Thoracic aorta (tissue), 2 donors: ENCODE data around the gene TPD52L1. TPM values are rescaled to one million over a fixed set of nuclear protein-coding genes. Genes with fewer than 3 reads are reported as not detected.

Experiments used
- ATAC-seq: fragments of 150-250 bp; one replicate; pipeline ENCODE4 v1.8.0; 2017; ENCODE audit warnings: low read depth; ENCODE audit not compliant: insufficient number of reproducible peaks, low FRiP score
- DNase-seq: peaks from one replicate; pipeline ENCODE4 v3.0.0-alpha.2; 2020; ENCODE audit warnings: low spot score
- H3K27ac ChIP-seq, 2 donors: fragments of 200-600 bp; sonication (generic); 1 replicate in 1 of 2; 2 replicates in 1 of 2; pipeline ENCODE4 v1.5.1; 2016; ENCODE audit warnings: mild to moderate bottlenecking in 2 of 2, moderate library complexity in 2 of 2
- H3K27me3 ChIP-seq: fragments of 200-600 bp; sonication (generic); replicated peaks from 2 replicates; pipeline ENCODE4 v1.6.0; 2016; ENCODE audit warnings: mild to moderate bottlenecking; ENCODE audit not compliant: insufficient read depth
- H3K36me3 ChIP-seq: fragments of 200-600 bp; sonication (generic); one replicate; pipeline ENCODE4 v1.5.1; 2016
- H3K4me1 ChIP-seq, 2 donors: fragments of 200-600 bp; sonication (generic); 1 replicate in 1 of 2; 2 replicates in 1 of 2; pipeline versions ENCODE4 v1.5.1 to v1.6.0; 2016; ENCODE audit warnings: low read depth in 2 of 2, mild to moderate bottlenecking in 1 of 2; ENCODE audit not compliant: control insufficient read depth in 1 of 2
- H3K4me3 ChIP-seq: fragments of 200-600 bp; sonication (generic); 2 replicates; pipeline ENCODE4 v1.5.1; 2016; ENCODE audit warnings: mild to moderate bottlenecking
- H3K9me3 ChIP-seq: fragments of 200-600 bp; sonication (generic); 2 replicates; pipeline ENCODE4 v1.5.1; 2016
- total RNA-seq, 2 donors: library from RNA; depleted of rRNA; stranded (reverse); fragments of >200 nt; gene quantifications; one replicate each; pipeline versions ENCODE4 v1.1.0 to v1.2.3, GENCODE V29; 2016
- TF ChIP-seq, protein P1 (sequence below): fragments of 200-600 bp; sonication (generic); IDR thresholded peaks from one replicate; pipeline ENCODE4 v1.5.1; 2019; ENCODE audit warnings: antibody characterized with exemption

Gene TPD52L1
- total RNA-seq, 2 donors from 2014 or later, result 37.1 to 73.5 TPM

DNA sequence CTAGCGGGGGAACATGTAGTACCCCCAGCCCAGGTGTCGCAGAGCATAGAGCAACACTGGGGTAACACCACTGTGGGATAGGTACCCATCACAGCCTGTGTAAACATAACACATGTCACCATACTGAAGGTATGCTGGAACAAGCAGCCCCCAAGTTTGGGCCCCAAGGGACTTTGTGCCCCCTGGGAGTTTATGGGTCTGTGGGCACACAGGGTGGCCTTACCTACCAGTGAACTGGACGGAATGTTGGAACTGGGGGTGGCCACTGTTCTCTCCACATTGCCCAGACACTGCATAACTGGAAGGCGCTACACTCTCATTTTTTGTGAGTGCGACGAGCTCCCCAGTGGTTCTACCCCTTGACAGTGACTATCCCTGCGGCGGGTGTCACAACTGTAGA is 119.7 kb downstream of the TPD52L1 start:
- H3K4me3 ChIP-seq, result no peak overlapping the region
- peaks cover 5 to 9% of the 10 kb centered on the region in 2 donors for H3K4me1 ChIP-seq
- no peak for DNase-seq
- H3K27me3 ChIP-seq, result no peaks in the 10 kb centered on the region
- ATAC-seq, result no peak
- TF ChIP-seq, protein P1, sequence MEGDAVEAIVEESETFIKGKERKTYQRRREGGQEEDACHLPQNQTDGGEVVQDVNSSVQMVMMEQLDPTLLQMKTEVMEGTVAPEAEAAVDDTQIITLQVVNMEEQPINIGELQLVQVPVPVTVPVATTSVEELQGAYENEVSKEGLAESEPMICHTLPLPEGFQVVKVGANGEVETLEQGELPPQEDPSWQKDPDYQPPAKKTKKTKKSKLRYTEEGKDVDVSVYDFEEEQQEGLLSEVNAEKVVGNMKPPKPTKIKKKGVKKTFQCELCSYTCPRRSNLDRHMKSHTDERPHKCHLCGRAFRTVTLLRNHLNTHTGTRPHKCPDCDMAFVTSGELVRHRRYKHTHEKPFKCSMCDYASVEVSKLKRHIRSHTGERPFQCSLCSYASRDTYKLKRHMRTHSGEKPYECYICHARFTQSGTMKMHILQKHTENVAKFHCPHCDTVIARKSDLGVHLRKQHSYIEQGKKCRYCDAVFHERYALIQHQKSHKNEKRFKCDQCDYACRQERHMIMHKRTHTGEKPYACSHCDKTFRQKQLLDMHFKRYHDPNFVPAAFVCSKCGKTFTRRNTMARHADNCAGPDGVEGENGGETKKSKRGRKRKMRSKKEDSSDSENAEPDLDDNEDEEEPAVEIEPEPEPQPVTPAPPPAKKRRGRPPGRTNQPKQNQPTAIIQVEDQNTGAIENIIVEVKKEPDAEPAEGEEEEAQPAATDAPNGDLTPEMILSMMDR, result no peak
- no peaks in the 10 kb centered on the region for H3K9me3 ChIP-seq
- H3K36me3 ChIP-seq, result peaks cover 32% of the 10 kb centered on the region
- no peak overlapping the region for H3K27ac ChIP-seq

DNA sequence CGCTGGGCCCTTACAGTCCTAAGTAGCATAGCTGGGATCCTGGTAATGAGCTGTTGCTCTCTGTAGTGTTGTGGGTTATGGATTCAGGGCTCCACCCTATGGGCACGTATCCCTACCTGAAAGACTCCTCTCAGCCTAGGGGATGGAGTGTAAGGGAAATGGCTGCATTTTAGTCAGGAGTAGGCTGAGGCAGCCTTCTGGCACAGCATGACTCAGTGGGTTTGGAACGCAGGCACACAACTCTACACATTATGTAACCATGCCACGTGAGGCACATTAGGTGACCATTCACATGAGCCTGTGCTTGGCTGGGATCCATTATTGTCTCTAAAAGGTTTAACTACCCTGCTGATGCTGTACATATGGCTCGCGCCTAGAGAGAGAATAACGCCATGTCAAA is 120.4 kb downstream of the TPD52L1 start:
- no peaks in the 10 kb centered on the region for H3K9me3 ChIP-seq
- H3K4me1 ChIP-seq, result peaks cover 5 to 9% of the 10 kb centered on the region in 2 donors
- no peak overlapping the region for H3K4me3 ChIP-seq
- TF ChIP-seq, protein P1, result no peak
- peaks cover 32% of the 10 kb centered on the region for H3K36me3 ChIP-seq
- no peak for DNase-seq
- no peaks in the 10 kb centered on the region for H3K27me3 ChIP-seq
- no peak for ATAC-seq
- H3K27ac ChIP-seq, result peak overlapping the region in 1 of 2 donors; percentile 49

DNA sequence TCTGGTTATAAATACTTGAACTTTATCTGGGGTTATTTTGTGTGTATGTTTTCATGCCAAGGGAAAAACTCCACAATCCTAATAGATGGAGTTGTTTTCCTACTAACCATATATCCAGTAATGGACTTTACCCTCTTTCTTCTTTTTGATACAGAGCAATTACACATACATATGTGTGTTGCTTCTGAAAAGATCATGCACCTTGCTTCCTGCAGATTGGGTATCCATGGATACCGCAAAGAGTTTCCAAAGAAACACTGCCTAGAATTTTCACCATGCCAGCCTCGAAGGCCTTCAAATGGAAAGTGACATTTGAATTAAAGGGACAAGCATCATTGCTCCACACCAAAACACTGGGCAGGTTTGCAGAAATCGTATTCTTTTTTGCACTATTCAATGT is 121.4 kb downstream of the TPD52L1 start:
- ATAC-seq, result no peak
- peaks cover 32% of the 10 kb centered on the region for H3K36me3 ChIP-seq
- H3K4me3 ChIP-seq, result no peak overlapping the region
- peak overlapping the region in 1 of 2 donors; percentile 13 for H3K27ac ChIP-seq
- peaks cover 5 to 9% of the 10 kb centered on the region in 2 donors for H3K4me1 ChIP-seq
- no peaks in the 10 kb centered on the region for H3K27me3 ChIP-seq
- TF ChIP-seq, protein P1, result no peak
- H3K9me3 ChIP-seq, result no peaks in the 10 kb centered on the region
- DNase-seq, result no peak

DNA sequence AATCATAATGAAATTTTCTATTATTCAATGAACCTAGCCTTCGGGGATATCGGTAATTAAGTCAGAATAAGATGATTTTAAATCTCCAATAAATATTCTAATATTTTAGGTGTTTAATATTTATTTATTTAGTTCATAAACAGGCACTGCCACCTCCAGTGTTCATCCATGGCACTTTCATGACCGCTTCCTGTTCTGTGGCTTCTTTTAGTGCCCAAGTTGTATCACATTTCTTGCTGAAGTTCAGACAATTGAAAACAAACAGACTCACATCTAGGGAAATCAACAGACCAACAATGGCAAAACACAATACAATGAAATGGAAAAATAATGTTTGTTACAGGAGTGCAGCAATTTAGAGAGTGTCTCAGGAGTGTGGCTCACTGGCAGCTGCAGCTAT is 122.2 kb downstream of the TPD52L1 start:
- Histone ChIP-seq H3K4me3 (no peak overlapping the region), H3K27me3 (no peaks in the 10 kb centered on the region), H3K4me1 (peaks cover 5 to 9% of the 10 kb centered on the region in 2 donors), H3K27ac (no peak overlapping the region), H3K9me3 (no peaks in the 10 kb centered on the region), H3K36me3 (peaks cover 33% of the 10 kb centered on the region)
- no peak for DNase-seq
- TF ChIP-seq, protein P1, result no peak
- no peak for ATAC-seq

DNA sequence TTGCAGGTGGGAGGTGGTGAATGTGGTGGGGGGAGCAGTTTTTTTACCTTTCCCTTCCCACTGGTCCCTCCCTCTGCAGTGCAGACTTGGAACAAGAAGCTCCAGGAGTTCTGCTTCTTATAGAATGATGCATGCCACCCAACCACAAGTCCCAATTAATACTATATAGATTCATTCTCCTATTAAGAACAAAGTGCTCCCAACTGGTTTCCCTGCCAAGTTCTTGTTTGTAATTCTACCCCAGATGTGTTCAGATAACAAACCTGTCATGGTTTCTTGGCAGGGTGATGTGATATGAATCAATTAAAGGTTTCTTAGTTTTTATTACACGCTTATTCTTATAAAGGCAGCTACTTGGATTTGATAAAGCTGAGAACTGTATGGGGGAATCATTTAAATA is 124.3 kb downstream of the TPD52L1 start:
- Histone ChIP-seq H3K9me3 (no peaks in the 10 kb centered on the region), H3K4me1 (peaks cover 5 to 9% of the 10 kb centered on the region in 2 donors), H3K36me3 (peaks cover 26% of the 10 kb centered on the region), H3K27ac (no peak overlapping the region), H3K27me3 (no peaks in the 10 kb centered on the region), H3K4me3 (no peak overlapping the region)
- DNase-seq, result no peak
- TF ChIP-seq, protein P1, result no peak
- ATAC-seq, result no peak
